Eye (tissue), 1 donor: ENCODE data around the gene CCM2L.

Experiments used
- DNase-seq: peaks from one replicate; pipeline ENCODE4 v3.0.0-alpha.2; 2015

Gene CCM2L

DNA sequence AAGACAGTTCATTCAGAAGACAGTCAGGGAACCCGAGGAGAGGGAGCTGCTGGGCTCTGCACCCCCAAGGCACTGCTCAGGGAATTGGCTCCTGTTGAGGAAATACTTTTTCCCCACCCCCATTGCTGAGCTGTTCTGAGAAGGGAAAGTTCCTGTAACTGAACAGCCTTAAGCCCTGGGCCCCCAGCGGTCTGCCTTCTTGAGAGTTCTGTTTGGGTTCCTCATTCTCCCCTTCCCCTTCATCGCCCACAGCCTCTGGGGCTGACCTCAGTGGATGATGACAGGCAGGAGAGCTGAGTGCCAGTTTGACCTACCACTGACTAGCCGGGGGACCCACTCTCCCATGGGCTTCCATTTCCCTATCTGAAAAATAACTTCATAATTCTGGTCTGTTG, 52.5 kb downstream of the CCM2L start:
- no peak for DNase-seq

DNA sequence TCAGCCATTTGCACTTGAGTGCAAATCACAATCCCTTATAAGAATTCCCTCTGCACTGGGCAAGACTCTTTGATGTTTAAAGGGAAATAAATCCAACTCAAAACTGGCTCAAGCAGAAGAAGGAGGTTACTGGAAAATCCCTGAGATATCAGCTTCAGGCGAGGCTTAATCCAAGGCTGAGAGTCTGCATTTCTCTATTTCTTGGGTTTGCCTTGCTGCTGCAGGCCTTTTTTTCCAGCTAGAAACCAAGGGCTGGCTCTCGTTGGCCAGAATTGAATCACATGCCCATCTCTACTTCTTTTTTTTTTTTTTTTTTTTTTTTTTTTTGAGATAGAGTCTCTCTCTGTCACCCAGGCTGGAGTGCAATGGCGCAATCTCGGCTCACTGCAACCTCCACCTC, 53.5 kb downstream of the CCM2L start:
- no peak for DNase-seq

- DNase-seq, result no peak
Measured at GRCh38 chr20:32064667-32065066, 54.4 kb downstream of the CCM2L start.

GRCh38 chr20:32067234-32067821, 57.1 kb downstream of the CCM2L start:
- no peak for DNase-seq

- no peak for DNase-seq
Measured at GRCh38 chr20:32068174-32068573, 57.9 kb downstream of the CCM2L start.

GRCh38 chr20:32069711-32070110, 59.5 kb downstream of the CCM2L start:
- no peak for DNase-seq

- DNase-seq, result no peak
Measured at GRCh38 chr20:32070282-32070681, 60.0 kb downstream of the CCM2L start.

DNA sequence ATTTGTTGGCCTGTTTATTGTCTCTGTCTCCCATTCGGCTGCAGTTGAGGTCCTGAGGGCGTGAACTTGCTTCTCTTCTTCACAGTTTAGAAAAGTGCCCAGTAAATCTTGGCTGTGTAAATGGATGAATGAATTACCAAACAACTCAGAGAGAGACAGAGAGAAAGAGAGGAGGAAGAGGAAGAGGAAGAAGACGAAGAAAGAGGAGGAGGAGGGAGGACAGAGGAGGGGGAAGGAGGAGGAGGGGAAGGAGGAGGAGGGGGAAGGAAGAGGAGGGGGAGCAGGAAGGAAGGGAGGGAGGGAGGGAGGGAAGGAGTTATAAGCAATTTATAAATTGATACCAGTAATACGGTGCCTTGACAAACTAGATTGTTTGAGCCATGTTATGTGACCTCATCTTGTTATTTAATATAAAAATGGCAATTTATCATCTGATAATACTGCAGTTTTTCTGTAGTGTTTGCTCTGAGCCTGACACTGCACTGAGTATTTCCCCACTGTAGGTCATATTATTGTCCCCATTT, 60.5 kb downstream of the CCM2L start:
- no peak for DNase-seq

- DNase-seq, result no peak
Measured at GRCh38 chr20:32071395-32072167, 61.3 kb downstream of the CCM2L start.

GRCh38 chr20:32072168-32072750, 62.0 kb downstream of the CCM2L start:
- no peak for DNase-seq

- DNase-seq, result no peak
Measured at GRCh38 chr20:32075534-32075933, 65.3 kb downstream of the CCM2L start.

GRCh38 chr20:32077190-32077589, 67.0 kb downstream of the CCM2L start:
- no peak for DNase-seq

- no peak for DNase-seq
Measured at GRCh38 chr20:32078322-32078721, 68.1 kb downstream of the CCM2L start.

GRCh38 chr20:32078791-32079190, 68.6 kb downstream of the CCM2L start:
- no peak for DNase-seq

- DNase-seq, result no peak
Measured at GRCh38 chr20:32079655-32080109, 69.4 kb downstream of the CCM2L start.

GRCh38 chr20:32080783-32081182, 70.5 kb downstream of the CCM2L start:
- no peak for DNase-seq
